ENCODE measurements around the gene ZNF750.

Gene ZNF750

GRCh38 chr17:82812058-82812457 lies 27.8 kb downstream of the ZNF750 start:
- DNase-seq (ENCODE audit: low spot score), result no peak

GRCh38 chr17:82810644-82811430 lies 29.0 kb downstream of the ZNF750 start:
- no peak for DNase-seq (ENCODE audit: low spot score)

GRCh38 chr17:82808921-82809905 lies 30.6 kb downstream of the ZNF750 start:
- DNase-seq (ENCODE audit: low spot score), result no peak

- no peak for DNase-seq (ENCODE audit: low spot score)
Observed at GRCh38 chr17:82808006-82808405, 31.8 kb downstream of the ZNF750 start.

GRCh38 chr17:82807562-82807961 lies 32.3 kb downstream of the ZNF750 start:
- DNase-seq (ENCODE audit: low spot score), result no peak

- no peak for DNase-seq (ENCODE audit: low spot score)
Observed at GRCh38 chr17:82807101-82807500, 32.7 kb downstream of the ZNF750 start.

GRCh38 chr17:82806645-82807044 lies 33.2 kb downstream of the ZNF750 start:
- no peak for DNase-seq (ENCODE audit: low spot score)

GRCh38 chr17:82805823-82806222 lies 34.0 kb downstream of the ZNF750 start:
- DNase-seq (ENCODE audit: low spot score), result no peak

- no peak for DNase-seq (ENCODE audit: low spot score)
Observed at GRCh38 chr17:82805254-82805653, 34.6 kb downstream of the ZNF750 start.

GRCh38 chr17:82804442-82805191 lies 35.2 kb downstream of the ZNF750 start:
- no peak for DNase-seq (ENCODE audit: low spot score)

GRCh38 chr17:82803606-82804005 lies 36.2 kb downstream of the ZNF750 start:
- no peak for DNase-seq (ENCODE audit: low spot score)

- no peak for DNase-seq (ENCODE audit: low spot score)
Observed at GRCh38 chr17:82803185-82803584, 36.6 kb downstream of the ZNF750 start.

- no peak for DNase-seq (ENCODE audit: low spot score)
Observed at GRCh38 chr17:82802075-82802780, 37.6 kb downstream of the ZNF750 start.

- no peak for DNase-seq (ENCODE audit: low spot score)
Observed at GRCh38 chr17:82801377-82801970, 38.3 kb downstream of the ZNF750 start.

GRCh38 chr17:82800885-82801284 lies 38.9 kb downstream of the ZNF750 start:
- DNase-seq (ENCODE audit: low spot score), result no peak

- no peak for DNase-seq (ENCODE audit: low spot score)
Observed at GRCh38 chr17:82799591-82799990, 40.2 kb downstream of the ZNF750 start.

- no peak for DNase-seq (ENCODE audit: low spot score)
Observed at GRCh38 chr17:82798752-82799151, 41.1 kb downstream of the ZNF750 start.

GRCh38 chr17:82797061-82797460 lies 42.8 kb downstream of the ZNF750 start:
- DNase-seq (ENCODE audit: low spot score), result no peak

- DNase-seq (ENCODE audit: low spot score), result no peak
Observed at GRCh38 chr17:82795615-82796014, 44.2 kb downstream of the ZNF750 start.

GRCh38 chr17:82794781-82795482 lies 44.9 kb downstream of the ZNF750 start:
- DNase-seq (ENCODE audit: low spot score), result no peak
